Measurements from ENCODE around the gene CGRRF1. TPM values are rescaled to one million over a fixed set of nuclear protein-coding genes. Genes with fewer than 3 reads are reported as not detected.

The CGRRF1 gene
- total and polyA plus RNA-seq, 2 of the 13 experiments (the other 11 are each of a cell fraction or from before 2014, with no cell fraction given) = 16.8 to 18.2 TPM

DNA sequence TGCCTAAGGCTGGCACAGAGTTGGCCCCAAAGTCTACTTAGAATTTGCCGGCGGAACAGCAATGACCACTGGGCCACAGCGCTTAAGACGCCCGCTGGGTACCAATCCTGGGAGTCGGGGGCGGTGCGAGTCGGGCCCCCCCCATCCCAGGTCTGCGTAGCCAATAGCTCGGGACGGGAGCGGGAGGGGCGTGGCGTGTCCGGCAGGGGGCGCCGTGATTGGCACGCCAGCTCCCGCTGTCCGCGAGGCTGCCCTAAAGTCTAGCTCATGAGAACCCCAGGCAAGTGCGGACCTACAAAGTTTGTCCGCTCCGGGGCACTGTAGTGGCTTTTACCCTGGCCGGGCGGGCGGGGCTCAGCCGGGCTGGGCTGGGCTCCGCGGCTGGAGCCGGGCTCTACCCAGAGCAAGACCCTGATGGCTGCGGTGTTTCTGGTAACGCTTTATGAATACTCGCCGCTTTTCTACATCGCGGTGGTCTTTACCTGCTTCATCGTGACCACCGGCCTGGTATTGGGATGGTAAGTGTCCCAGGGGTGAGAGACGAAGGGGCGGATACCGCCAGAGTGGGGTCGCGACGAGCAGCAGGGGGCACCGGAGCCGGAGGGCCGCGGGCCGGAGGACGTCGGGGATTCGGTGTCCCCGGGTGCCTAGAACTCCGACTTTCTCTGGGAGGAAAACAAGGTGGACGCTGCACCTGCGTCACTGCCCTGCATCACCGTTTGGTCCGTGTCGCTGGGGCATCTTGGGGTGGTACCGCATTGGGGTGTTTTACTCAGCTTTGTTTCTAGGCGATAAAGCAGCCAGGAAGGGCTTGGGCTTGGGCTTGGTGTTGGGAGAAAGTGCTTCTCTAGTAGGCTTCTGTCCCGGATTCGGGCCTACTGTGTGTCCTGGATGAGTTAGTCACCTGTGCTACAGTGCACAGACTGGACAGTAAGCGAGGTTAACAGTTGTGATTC, at the start of gene CGRRF1 (continued):
- TF ChIP-seq, protein P1, sequence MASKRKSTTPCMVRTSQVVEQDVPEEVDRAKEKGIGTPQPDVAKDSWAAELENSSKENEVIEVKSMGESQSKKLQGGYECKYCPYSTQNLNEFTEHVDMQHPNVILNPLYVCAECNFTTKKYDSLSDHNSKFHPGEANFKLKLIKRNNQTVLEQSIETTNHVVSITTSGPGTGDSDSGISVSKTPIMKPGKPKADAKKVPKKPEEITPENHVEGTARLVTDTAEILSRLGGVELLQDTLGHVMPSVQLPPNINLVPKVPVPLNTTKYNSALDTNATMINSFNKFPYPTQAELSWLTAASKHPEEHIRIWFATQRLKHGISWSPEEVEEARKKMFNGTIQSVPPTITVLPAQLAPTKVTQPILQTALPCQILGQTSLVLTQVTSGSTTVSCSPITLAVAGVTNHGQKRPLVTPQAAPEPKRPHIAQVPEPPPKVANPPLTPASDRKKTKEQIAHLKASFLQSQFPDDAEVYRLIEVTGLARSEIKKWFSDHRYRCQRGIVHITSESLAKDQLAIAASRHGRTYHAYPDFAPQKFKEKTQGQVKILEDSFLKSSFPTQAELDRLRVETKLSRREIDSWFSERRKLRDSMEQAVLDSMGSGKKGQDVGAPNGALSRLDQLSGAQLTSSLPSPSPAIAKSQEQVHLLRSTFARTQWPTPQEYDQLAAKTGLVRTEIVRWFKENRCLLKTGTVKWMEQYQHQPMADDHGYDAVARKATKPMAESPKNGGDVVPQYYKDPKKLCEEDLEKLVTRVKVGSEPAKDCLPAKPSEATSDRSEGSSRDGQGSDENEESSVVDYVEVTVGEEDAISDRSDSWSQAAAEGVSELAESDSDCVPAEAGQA (IDR thresholded peaks at IDR 0.05; ENCODE audit: low read depth) = 0 out of 2 replicates have a peak, but pooled peaks have one; percentile 31
- TF ChIP-seq, protein P1 (CRISPR knock-in tag; IDR thresholded peaks at IDR 0.05; ENCODE audit: borderline replicate concordance) = no peak
- TF ChIP-seq ZNF558 (CRISPR knock-in tag; IDR thresholded peaks at IDR 0.05; ENCODE audit: borderline replicate concordance) (no peak), ZNF124 (CRISPR knock-in tag; IDR thresholded peaks at IDR 0.05) (peak; percentile 74), ZFY (CRISPR knock-in tag; IDR thresholded peaks at IDR 0.05) (peak; percentile 88), NR2F2 (IDR thresholded peaks at IDR 0.05; ENCODE audit: borderline replicate concordance, low read depth) (no peak), ZNF260 (CRISPR knock-in tag; IDR thresholded peaks at IDR 0.05; ENCODE audit: borderline replicate concordance, low read depth) (no peak), ZNF343 (CRISPR knock-in tag; IDR thresholded peaks at IDR 0.05) (peak; percentile 29; the same call in 1 of the 2 replicates), BCL6 (CRISPR knock-in tag; IDR thresholded peaks at IDR 0.05) (peak; percentile 52; the same call in 1 of the 2 replicates), ZIK1 (CRISPR knock-in tag; IDR thresholded peaks at IDR 0.05; ENCODE audit: borderline replicate concordance, low read depth) (no peak; the same call in 1 of the 2 replicates), BRD4 (CRISPR knock-in tag; IDR thresholded peaks at IDR 0.05) (no peak), ZNF546 (CRISPR knock-in tag; conservative IDR thresholded peaks at IDR 0.05) (0 out of 2 replicates have a peak, but pooled peaks have one; percentile 28), MAFG (CRISPR knock-in tag; IDR thresholded peaks at IDR 0.05) (no peak), ZNF224 (CRISPR knock-in tag; IDR thresholded peaks at IDR 0.05) (0 out of 2 replicates have a peak, but pooled peaks have one; percentile 50), ZNF713 (CRISPR knock-in tag; IDR thresholded peaks at IDR 0.05) (peak; percentile 55; the same call in 1 of the 2 replicates), MXD4 (CRISPR knock-in tag; IDR thresholded peaks at IDR 0.05) (0 out of 2 replicates have a peak, but pooled peaks have one; percentile 44), RFXAP (CRISPR knock-in tag; IDR thresholded peaks at IDR 0.05; ENCODE audit: borderline replicate concordance) (peak; percentile 87; the same call in 1 of the 2 replicates), SAP130 (CRISPR knock-in tag; IDR thresholded peaks at IDR 0.05; ENCODE audit: low read depth) (peak; percentile 89)
- TF ChIP-seq, protein P2, sequence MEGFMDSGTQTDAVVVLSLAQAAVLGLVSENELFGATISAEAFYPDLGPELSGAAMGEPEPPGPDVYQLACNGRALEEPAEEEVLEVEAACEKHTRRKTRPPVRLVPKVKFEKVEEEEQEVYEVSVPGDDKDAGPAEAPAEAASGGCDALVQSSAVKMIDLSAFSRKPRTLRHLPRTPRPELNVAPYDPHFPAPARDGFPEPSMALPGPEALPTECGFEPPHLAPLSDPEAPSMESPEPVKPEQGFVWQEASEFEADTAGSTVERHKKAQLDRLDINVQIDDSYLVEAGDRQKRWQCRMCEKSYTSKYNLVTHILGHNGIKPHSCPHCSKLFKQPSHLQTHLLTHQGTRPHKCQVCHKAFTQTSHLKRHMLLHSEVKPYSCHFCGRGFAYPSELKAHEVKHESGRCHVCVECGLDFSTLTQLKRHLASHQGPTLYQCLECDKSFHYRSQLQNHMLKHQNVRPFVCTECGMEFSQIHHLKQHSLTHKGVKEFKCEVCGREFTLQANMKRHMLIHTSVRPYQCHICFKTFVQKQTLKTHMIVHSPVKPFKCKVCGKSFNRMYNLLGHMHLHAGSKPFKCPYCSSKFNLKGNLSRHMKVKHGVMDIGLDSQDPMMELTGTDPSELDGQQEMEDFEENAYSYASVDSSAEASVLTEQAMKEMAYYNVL (CRISPR knock-in tag; IDR thresholded peaks at IDR 0.05; ENCODE audit: borderline replicate concordance) = peak; percentile 36; the same call in 1 of the 2 replicates
- TF ChIP-seq, protein P3, sequence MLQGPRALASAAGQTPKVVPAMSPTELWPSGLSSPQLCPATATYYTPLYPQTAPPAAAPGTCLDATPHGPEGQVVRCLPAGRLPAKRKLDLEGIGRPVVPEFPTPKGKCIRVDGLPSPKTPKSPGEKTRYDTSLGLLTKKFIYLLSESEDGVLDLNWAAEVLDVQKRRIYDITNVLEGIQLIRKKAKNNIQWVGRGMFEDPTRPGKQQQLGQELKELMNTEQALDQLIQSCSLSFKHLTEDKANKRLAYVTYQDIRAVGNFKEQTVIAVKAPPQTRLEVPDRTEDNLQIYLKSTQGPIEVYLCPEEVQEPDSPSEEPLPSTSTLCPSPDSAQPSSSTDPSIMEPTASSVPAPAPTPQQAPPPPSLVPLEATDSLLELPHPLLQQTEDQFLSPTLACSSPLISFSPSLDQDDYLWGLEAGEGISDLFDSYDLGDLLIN (CRISPR knock-in tag; IDR thresholded peaks at IDR 0.05; ENCODE audit: borderline replicate concordance) = 0 out of 2 replicates have a peak, but pooled peaks have one; percentile 56

Data from HepG2 (cell line).